Osteocyte (in vitro differentiated cells): ENCODE measurements around the gene MCM10. TPM values are rescaled to one million over a fixed set of nuclear protein-coding genes. Genes with fewer than 3 reads are reported as not detected.

Experiments used
- DNase-seq: peaks from one replicate; pipeline ENCODE4 v3.0.0; 2021; ENCODE audit warnings: mixed read lengths; ENCODE audit not compliant: unreplicated experiment; ENCODE audit errors: extremely low spot score
- H3K27ac Mint-ChIP-seq: one replicate; pipeline ENCODE4 v1.8.0; 2021; ENCODE audit warnings: mild to moderate bottlenecking, mixed read lengths; ENCODE audit not compliant: unreplicated experiment
- H3K27me3 Mint-ChIP-seq: one replicate; pipeline ENCODE4 v1.8.0; 2021; ENCODE audit warnings: mixed read lengths; ENCODE audit not compliant: unreplicated experiment
- H3K36me3 Mint-ChIP-seq: one replicate; pipeline ENCODE4 v1.8.0; 2021; ENCODE audit warnings: mixed read lengths; ENCODE audit not compliant: unreplicated experiment
- H3K4me1 Mint-ChIP-seq: one replicate; pipeline ENCODE4 v1.8.0; 2021; ENCODE audit warnings: mixed read lengths; ENCODE audit not compliant: unreplicated experiment
- H3K4me3 Mint-ChIP-seq: one replicate; pipeline ENCODE4 v1.8.0; 2021; ENCODE audit warnings: mild to moderate bottlenecking, moderate library complexity, mixed read lengths; ENCODE audit not compliant: unreplicated experiment
- H3K9me3 Mint-ChIP-seq: one replicate; pipeline ENCODE4 v1.8.0; 2021; ENCODE audit warnings: mixed read lengths; ENCODE audit not compliant: unreplicated experiment
- CTCF ChIP-seq: fragments of 200-600 bp; sonication (generic); IDR thresholded peaks from 2 replicates; pipeline ENCODE4 v1.5.0; 2021; ENCODE audit warnings: antibody characterized with exemption, mild to moderate bottlenecking, moderate library complexity
- total RNA-seq: library from RNA; stranded (reverse); gene quantifications from 2 replicates; pipeline ENCODE4 v1.2.1, GENCODE V29; 2021

Gene MCM10
- total RNA-seq, 1 donor from 2014 or later: 3.7 TPM

- Mint-ChIP-seq H3K27me3 (no peaks in the 10 kb centered on the region), H3K36me3 (peaks cover 64% of the 10 kb centered on the region), H3K9me3 (peaks cover 6% of the 10 kb centered on the region), H3K27ac (no peak overlapping the region), H3K4me3 (no peak overlapping the region), H3K4me1 (peaks cover 2% of the 10 kb centered on the region)
- no peak for DNase-seq
- no peak for TF ChIP-seq CTCF
These were observed 21.7 kb upstream of the MCM10 start for GRCh38 chr10:13139676-13140075.

- Mint-ChIP-seq H3K36me3 (peaks cover 62% of the 10 kb centered on the region), H3K4me1 (peaks cover 2% of the 10 kb centered on the region), H3K4me3 (no peak overlapping the region), H3K9me3 (peaks cover 7% of the 10 kb centered on the region), H3K27me3 (no peaks in the 10 kb centered on the region), H3K27ac (no peak overlapping the region)
- TF ChIP-seq CTCF: no peak
- DNase-seq: no peak
These were observed 20.6 kb upstream of the MCM10 start for GRCh38 chr10:13140627-13141190.

- H3K9me3 Mint-ChIP-seq: peaks cover 12% of the 10 kb centered on the region
- H3K4me3 Mint-ChIP-seq: no peak overlapping the region
- H3K4me1 Mint-ChIP-seq: peaks cover 2% of the 10 kb centered on the region
- DNase-seq: no peak
- H3K27ac Mint-ChIP-seq: no peak overlapping the region
- H3K36me3 Mint-ChIP-seq: peaks cover 48% of the 10 kb centered on the region
- TF ChIP-seq CTCF: no peak
- H3K27me3 Mint-ChIP-seq: no peaks in the 10 kb centered on the region
These were observed 17.6 kb upstream of the MCM10 start for GRCh38 chr10:13143766-13144165.

GRCh38 chr10:13144814-13145213 is 16.5 kb upstream of the MCM10 start:
- Mint-ChIP-seq H3K4me3 (no peak overlapping the region), H3K36me3 (peaks cover 48% of the 10 kb centered on the region), H3K27me3 (no peaks in the 10 kb centered on the region), H3K9me3 (peaks cover 18% of the 10 kb centered on the region), H3K27ac (no peak overlapping the region), H3K4me1 (peaks cover 2% of the 10 kb centered on the region)
- no peak for DNase-seq
- no peak for TF ChIP-seq CTCF

- Mint-ChIP-seq H3K4me1 (peaks cover 2% of the 10 kb centered on the region), H3K27me3 (no peaks in the 10 kb centered on the region), H3K36me3 (peaks cover 33% of the 10 kb centered on the region)
These were observed 15.0 kb upstream of the MCM10 start for GRCh38 chr10:13146379-13146778.

More at GRCh38 chr10:13146379-13146778, 15.0 kb upstream of the MCM10 start:
- no peak for DNase-seq
- no peak for TF ChIP-seq CTCF
- Mint-ChIP-seq H3K9me3 (peaks cover 22% of the 10 kb centered on the region), H3K27ac (no peak overlapping the region), H3K4me3 (no peak overlapping the region)
